ENCODE data around the gene C16orf46.
"Not testable (repeated sequence)": the region's sequence is repeated elsewhere in the genome, so short reads cannot be mapped to it uniquely, and the experiment has no call there.

Gene C16orf46

GRCh38 chr16:81077076-81077940 is at the start of gene C16orf46:
C16orf46 (minus strand) TSS chr16:81077238; CDS start chr16:81063955, 13,283 bp downstream.
- DNase-seq, result peak; percentile 95

- DNase-seq, result no peak
Measured at GRCh38 chr16:81123092-81123852, 46.2 kb upstream of the C16orf46 start.

- no peak for DNase-seq
Measured at GRCh38 chr16:81121474-81121990, 44.5 kb upstream of the C16orf46 start.

GRCh38 chr16:81117436-81117835 is 40.4 kb upstream of the C16orf46 start:
- DNase-seq, result no peak

- no peak for DNase-seq
Measured at GRCh38 chr16:81116285-81116684, 39.2 kb upstream of the C16orf46 start.

GRCh38 chr16:81112453-81112852 is 35.4 kb upstream of the C16orf46 start:
- no peak for DNase-seq

GRCh38 chr16:81109274-81109673 is 32.2 kb upstream of the C16orf46 start:
- not testable (repeated sequence) for DNase-seq

DNA sequence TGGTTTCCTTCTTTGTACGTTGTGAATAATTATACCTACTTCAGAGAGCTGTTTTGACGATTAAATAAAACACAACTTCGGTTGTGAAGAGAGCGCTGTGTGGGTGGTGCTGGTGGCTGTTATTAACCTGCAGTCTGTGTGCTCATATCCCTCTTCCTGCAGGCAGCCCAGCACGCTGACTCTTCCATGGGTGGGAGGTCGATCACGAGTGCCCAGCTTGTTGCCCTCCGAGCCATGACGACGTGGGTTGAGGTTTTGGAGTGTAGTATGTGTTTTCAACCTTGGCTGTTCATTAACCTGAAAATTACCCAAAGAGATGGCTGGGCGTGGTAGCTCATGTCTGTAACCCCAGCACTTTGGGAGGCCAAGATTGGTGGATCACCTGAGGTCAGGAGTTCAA is 30.5 kb upstream of the C16orf46 start:
- no peak for DNase-seq

DNA sequence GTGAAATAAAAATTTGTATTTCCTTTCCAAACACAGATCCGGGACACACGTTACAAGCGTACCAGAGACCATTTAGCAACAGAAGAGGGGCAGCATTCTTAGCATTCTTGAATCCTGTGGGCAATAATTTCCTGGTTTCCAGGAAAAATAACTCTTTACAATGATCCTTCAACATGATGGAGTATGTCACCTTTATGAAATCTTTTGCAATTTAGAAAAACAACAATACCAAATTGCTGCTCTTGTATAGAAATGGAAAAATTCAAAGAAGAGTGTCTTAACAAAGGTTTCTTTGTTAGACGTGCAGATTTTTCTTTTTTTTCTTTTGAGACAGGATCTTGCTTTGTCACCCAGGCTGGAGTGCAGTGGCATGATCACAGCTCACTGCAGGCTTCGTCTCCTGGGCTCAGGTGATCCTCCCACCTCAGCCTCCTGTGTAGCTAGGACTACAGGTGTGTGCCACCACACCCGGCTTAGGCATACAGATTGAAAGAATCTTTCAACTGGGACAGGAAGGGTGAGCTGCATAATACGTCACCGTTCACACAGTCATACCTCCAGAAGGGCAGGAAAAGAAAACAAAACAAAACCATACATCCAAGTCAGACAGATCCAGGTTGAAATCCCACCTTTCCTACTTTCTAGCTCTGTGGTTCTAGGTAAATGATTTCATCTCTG is 29.9 kb upstream of the C16orf46 start:
- DNase-seq, result no peak

- DNase-seq, result no peak
Measured at GRCh38 chr16:81105946-81106345, 28.9 kb upstream of the C16orf46 start.

DNA sequence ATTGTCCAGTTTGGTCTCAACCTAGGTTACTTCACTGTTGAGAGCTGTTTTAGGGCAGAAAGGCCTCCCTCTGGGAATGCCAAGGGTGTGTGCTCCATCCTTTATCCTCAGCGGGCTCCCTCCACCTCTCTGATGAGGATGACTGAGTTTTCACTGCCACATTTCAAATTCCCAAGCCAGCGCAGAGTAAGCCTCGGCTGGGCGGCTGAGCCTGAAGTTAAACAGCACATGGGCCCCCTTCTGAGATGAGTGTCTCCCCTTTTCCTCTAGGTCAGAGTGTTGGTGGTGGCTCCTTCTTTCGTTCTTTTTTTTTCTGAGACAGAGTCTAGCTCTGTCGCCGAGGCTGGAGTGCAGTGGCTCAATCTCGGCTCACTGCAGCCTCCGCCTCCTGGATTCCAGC is 24.7 kb upstream of the C16orf46 start:
- DNase-seq, result no peak

DNA sequence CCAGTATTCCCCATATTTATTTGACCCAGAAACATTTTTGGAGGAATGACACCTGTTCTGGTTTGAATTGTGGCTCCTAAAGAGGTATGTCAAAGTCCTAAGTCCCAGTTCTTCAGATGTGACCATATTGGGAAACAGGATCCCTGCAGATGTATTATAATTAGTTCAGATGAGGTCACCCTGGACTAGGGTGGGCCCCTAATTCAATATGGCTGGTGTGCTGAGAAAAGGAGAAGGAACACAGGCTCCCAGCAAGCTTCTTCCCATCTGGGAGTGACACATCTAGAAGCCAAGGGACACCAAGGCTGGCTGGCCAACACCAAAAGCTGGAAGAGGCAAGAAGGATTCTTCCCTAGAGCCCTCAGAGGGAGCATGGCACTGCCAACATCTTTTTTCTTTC is 22.9 kb upstream of the C16orf46 start:
- no peak for DNase-seq

DNA sequence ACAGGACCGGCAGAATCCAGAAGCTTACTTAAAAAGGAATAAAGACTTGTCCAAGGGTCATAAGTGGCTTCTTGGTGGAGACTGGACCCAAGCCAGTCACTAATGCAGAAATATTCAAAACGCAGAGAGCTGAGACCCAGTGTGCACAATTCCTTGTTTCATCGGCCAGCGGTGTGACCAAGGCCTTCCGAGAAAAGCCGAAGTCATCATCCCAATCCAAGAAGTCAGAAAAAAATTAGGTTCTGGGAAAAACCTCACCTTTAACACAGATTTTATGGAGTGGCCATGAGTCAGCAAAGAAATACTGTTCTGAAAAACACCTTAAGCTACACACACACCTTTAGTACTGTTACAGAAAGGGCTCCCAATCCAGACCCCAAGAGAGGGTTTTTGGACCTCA is 20.2 kb upstream of the C16orf46 start:
- DNase-seq, result no peak

- DNase-seq, result no peak
Measured at GRCh38 chr16:81096715-81097208, 19.7 kb upstream of the C16orf46 start.

- peak; percentile 98 for DNase-seq
Measured at GRCh38 chr16:81095953-81096714, 19.1 kb upstream of the C16orf46 start, which contains the start of gene GCSH. GCSH (minus strand) TSS chr16:81096395; CDS start chr16:81096278, 117 bp downstream.

DNA sequence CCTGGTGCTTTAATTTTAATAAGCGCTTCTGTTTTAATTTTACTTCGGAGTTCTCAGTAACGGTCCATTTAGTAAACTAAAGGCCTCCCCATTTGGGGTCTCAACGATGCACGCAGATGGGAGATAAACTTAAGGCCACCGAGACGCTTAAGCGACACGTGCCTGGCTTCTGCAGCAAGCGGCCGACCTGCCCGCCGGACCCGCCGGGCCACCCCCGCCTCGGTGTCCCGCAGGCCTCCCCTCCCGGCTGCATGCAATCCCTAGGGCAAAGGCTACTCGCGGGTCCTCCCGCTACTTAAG is 18.6 kb upstream of the C16orf46 start:
- DNase-seq, result no peak

DNA sequence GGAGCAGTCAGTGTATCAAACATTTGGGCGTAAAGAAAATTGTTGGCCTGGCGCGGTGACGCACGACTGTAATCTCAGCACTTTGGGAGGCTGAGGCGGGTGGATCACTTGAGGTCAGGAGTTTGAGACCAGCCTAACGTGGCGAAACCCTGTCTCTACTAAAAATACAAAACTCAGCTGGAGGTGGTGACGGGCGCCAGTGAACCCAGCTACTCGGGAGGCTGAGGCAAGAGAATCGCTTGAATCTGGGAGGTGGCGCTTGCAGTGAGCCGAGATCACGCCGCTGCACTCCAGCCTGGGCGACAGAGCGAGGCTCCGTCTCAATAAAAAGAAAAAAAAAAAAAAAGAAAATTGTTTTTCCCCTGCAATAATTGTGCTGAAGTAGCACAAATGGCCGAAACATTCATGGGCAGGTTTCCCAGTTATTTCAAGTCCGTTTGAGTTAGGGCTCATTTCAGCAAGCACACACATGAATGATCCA is 17.8 kb upstream of the C16orf46 start:
- DNase-seq, result peak; percentile 11

DNA sequence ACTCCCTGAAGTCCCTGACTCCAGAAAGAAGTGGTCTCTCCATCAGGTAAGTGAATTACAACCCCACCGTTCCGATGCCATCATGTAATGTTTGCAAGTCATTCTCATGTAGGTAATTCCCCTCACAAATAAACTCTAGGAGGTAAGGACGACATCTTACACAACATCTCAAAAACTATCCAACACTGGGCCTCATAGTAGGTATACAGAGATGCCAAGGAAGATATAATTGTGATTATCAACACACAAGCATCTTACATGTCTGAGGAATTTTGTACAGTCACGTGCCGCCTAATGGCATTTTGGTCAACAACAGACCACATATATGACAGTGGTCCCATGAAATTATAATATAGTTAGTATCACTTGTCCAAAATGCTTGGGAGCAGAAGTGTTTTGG is 11.8 kb upstream of the C16orf46 start:
- DNase-seq, result no peak

DNA sequence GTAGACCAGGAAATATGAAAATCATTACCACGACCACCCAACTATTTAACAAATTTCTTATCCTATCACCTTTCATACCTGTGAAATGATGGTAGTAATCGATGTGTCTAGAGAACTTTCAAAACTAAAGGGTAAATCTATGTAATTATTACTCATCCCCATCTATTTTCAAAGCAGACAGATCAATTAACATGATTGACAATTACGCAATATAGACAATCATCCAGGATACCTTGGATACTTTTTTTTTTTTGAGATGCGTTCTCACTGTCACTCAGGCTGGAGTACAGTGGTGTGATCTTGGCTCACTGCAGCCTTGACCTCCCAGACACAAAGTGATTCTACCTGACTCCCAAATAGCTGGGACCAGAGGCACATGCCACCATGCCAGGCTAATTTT is 4.0 kb upstream of the C16orf46 start:
- no peak for DNase-seq

- DNase-seq, result no peak
Measured at GRCh38 chr16:81080233-81080632, 3.2 kb upstream of the C16orf46 start.

- DNase-seq, result peak; percentile 85
Measured at GRCh38 chr16:81076566-81077075, 417 bp downstream of the C16orf46 start.

All from fibroblast of skin of right biceps (primary cell).